ENCODE results near the gene SETD5. TPM values are rescaled to one million over a fixed set of nuclear protein-coding genes. Genes with fewer than 3 reads are reported as not detected.

SETD5 gene
- total and polyA plus RNA-seq, 2 donors (not counting 3 experiments of a cell fraction or from before 2014, with no cell fraction given), result 48.2 to 149 TPM

GRCh38 chr3:9384141-9384828, 13.1 kb upstream of the SETD5 start:
- Histone ChIP-seq H3K27me3 (ENCODE audit: control insufficient read depth in 2 of 2, insufficient read depth in 2 of 2, low read length in 2 of 2) (no peaks in the 10 kb centered on the region), H4K20me1 (replicated peaks; ENCODE audit: control insufficient read depth, extremely low read depth, insufficient read depth, low read length) (no peaks in the 10 kb centered on the region), H3K79me2 (ENCODE audit: control insufficient read depth, insufficient read depth, low read length) (peaks cover 2% of the 10 kb centered on the region), H2AFZ (ENCODE audit: low read depth, low read length) (no peak overlapping the region), H3K4me2 (ENCODE audit: insufficient read depth, low read length) (no peak overlapping the region), H3K27ac (ENCODE audit: insufficient read depth, low read depth, low read length) (no peak overlapping the region), H3K4me1 (ENCODE audit: control insufficient read depth, extremely low read depth, insufficient read depth, low read length) (no peaks in the 10 kb centered on the region), H3K9me1 (replicated peaks; ENCODE audit: control insufficient read depth, extremely low read depth, insufficient read depth, low read length) (no peaks in the 10 kb centered on the region), H3K9me3 (replicated peaks; ENCODE audit: control insufficient read depth, insufficient read depth, low read length) (no peaks in the 10 kb centered on the region), H3K4me3 (replicated peaks in 1 of 3; ENCODE audit: insufficient read depth in 1 of 3, low read depth in 1 of 3, low read length in 3 of 3) (no peak overlapping the region), H3K36me3 (ENCODE audit: control insufficient read depth in 2 of 2, extremely low read depth in 1 of 2, insufficient read depth in 2 of 2, low read length in 2 of 2) (peaks cover 12 to 23% of the 10 kb centered on the region in 2 experiments), H3K9ac (replicated peaks; ENCODE audit: extremely low read depth, insufficient read depth, low read length) (no peak overlapping the region)
- no peak for FAIRE-seq
- BruUV-seq (replicated peaks), result no TSS peak
- intact Hi-C loops (cut with micrococcal nuclease), result loop anchor here (5.0 kb wide), 1 partner anchor 38 kb away; no protein-coding TSS in a partner anchor
- CTCF ChIA-PET, result interaction anchor here (2.1 kb wide), 1 partner anchor 31 kb away, joined by 6 read pairs; no protein-coding TSS in a partner anchor
- POLR2A ChIA-PET, result interaction anchor here (1.7 kb wide), 1 partner anchor 9 kb away, joined by 4 read pairs; no protein-coding TSS in a partner anchor
- no peak for DNase-seq (ENCODE audit: low read depth, low spot score)
- dilution Hi-C loops (cut with MboI; ENCODE audit: extremely low pct_ligation_motif_present, low sequenced_read_pairs), result no loop called here
- TF ChIP-seq JUN (IDR thresholded peaks at IDR 0.05; ENCODE audit: borderline replicate concordance, insufficient read depth, insufficient read length, low read depth) (no peak), GATA2 (IDR thresholded peaks at IDR 0.05; ENCODE audit: insufficient read depth, insufficient read length, low read depth, low read length) (no peak), MYC (IDR thresholded peaks at IDR 0.05; ENCODE audit: low read depth, low read length) (no peak), FOS (IDR thresholded peaks at IDR 0.05; ENCODE audit: borderline replicate concordance, insufficient read depth, low read length) (no peak), CTCF (IDR thresholded peaks at IDR 0.05; ENCODE audit: extremely low read depth in 1 of 2, insufficient read depth in 1 of 2, low read depth in 1 of 2, low read length in 2 of 2) (no peak), POLR2A (IDR thresholded peaks at IDR 0.05; ENCODE audit: low read depth, low read length) (no peak), MAX (IDR thresholded peaks at IDR 0.05; ENCODE audit: insufficient read depth, insufficient read length) (no peak), POLR2AphosphoS5 (IDR thresholded peaks at IDR 0.05; ENCODE audit: insufficient read depth, low read depth, low read length) (no peak), EZH2 (IDR thresholded peaks at IDR 0.05; ENCODE audit: borderline replicate concordance, low read depth, low read length, severe bottlenecking) (no peak)

Data from endothelial cell of umbilical vein (primary cell).